Central memory CD4-positive, alpha-beta T cell (primary cell): Measurements from ENCODE around the gene COX10.
"Not testable (repeated sequence)": the region's sequence is repeated elsewhere in the genome, so short reads cannot be mapped to it uniquely, and the experiment has no call there.

ENCODE experiments used
- DNase-seq: peaks from one replicate; pipeline ENCODE4 v3.0.0; 2022
- total RNA-seq, 3 experiments: gene quantifications; one replicate each; lab custom pipeline; 2026; lab: John Stamatoyannopoulos, UW

The COX10 gene
- total RNA-seq: 20.6 to 27.2 (median 21.2) reads per million in 3 experiments

- peak; percentile 79 for DNase-seq
Measured at GRCh38 chr17:14069251-14070021, at the start of gene COX10. TSS of gene COX10 (plus strand) at chr17:14069504. CDS start at chr17:14069606, 102 bp downstream.

DNA sequence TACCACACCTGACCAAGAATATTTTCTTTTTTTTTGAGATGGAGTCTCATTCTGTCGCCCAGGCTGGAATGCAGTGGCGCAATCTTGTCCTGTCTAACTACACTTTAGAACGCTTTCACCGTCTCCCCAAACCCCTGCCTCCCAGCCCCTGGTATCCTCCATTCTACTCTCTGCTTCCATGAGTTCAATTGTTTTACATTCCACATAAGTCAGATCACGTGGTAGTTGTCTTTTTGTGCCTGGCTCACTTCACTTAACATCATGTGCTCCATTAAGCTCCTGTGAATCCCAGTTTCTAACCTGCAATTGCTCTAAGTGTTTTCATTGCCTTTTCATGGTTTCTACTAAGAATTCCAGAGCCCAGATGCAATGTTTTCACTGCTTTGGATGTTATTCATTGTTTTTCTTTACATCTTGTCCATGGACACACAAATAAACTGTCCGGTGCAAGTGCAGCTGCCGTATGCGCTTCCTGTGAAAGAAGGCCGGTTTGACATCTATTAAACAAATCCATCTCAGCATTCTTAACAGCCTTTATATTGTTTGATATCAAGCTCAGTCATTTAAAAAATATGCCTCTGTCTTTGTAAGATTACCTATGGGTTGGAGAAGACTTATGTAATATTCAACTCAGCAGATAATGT lies 47.5 kb upstream of the COX10 start:
- not testable (repeated sequence) for DNase-seq

DNA sequence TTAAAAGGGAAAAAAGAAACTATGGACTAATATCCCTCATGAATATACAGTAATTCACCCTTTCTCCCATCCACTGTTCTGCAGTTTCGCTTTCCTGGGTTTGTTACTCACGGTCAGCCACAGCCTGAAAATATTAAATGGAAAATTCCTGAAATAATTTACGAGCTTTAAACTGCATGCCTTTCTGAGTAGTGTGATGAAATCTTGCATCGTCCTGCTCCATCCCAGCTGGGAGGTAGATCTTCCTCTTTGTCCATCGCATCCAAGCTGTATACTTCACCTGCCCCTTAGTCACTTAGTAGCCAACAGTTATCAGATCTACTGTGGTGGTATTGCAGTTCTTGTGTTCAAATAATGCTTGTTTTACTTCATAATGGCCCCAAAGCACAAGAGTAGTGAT lies 39.5 kb upstream of the COX10 start:
- DNase-seq: not testable (repeated sequence)

DNA sequence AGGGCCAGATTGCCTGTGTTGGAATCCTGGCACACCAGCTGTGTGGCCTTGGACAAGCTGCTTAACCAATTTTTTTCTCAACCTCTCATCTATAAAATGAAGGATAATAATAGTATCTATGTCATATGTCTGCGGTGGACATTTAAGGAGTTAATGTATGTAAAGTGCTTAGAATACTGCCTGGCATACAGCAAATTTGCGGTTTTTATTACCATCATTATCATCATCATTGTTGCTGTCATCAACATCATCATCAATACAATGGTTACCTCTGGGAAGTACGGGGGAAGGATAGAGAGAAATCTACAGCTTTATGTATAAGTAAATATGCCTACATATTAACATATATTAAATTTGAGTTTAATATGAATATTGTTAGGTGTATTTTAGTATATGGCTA lies 37.1 kb upstream of the COX10 start:
- DNase-seq: no peak

DNA sequence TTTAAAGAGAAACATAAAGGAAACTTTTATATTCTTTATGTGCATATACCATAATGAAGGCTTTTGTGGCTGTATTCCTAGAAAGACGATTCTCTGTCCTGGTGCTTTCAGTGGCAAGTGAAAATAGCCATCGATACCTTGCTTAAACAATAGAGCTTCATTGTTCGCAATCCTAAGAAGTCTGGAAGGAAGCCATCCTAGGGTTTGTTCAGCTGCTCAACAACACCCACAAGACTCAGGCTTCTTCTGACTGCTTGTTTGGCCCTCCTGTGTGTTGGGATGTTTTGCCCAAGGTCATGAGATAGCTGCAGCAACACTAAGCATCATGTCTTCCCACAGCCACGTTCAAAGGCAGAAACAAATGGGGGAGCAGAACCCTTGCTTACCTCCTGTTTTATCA lies 36.1 kb upstream of the COX10 start:
- DNase-seq: no peak

DNA sequence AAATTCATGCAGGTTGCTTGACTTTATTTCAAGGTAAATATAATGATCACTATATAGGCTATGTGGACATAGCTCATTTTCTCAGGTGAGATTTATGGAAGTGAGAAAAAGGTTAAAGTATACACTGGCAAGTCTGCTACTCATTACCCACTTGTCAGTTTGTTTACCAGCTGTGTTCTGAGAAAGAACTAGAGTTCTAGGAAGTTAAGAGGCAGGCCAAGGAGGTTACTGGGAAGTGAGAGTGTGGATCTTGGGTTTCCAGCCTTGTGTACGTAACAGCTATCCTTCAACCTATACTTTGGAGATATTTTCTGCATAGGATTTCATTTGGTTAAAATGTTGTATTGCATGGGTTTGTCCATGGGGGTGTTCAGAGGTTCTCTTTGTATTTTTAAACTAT lies 31.9 kb upstream of the COX10 start:
- DNase-seq: no peak

- no peak for DNase-seq
Measured at GRCh38 chr17:14038206-14038605, 31.1 kb upstream of the COX10 start.

- DNase-seq: no peak
Measured at GRCh38 chr17:14042411-14042810, 26.9 kb upstream of the COX10 start.

- DNase-seq: no peak
Measured at GRCh38 chr17:14044702-14045101, 24.6 kb upstream of the COX10 start.

DNA sequence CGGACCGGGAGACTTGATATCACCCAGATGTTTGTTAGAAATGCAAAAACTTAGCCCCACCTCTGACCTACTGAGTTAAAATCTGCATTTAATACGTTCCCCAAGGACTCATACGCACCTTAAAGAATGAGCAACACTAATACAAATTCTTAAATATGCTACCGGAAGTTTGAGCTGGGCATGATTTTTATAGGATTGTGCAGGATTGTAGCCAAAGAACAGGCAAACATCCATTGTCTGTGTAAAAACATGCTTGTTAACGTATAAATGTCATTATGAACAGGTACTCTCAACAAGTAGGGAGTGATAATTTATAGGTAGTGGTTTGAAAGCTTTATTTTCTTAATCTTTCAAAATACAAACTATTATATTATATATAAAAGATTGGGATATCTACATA lies 22.3 kb upstream of the COX10 start:
- no peak for DNase-seq

GRCh38 chr17:14047591-14047990 lies 21.7 kb upstream of the COX10 start:
- no peak for DNase-seq

GRCh38 chr17:14048169-14048568 lies 21.1 kb upstream of the COX10 start:
- no peak for DNase-seq

DNA sequence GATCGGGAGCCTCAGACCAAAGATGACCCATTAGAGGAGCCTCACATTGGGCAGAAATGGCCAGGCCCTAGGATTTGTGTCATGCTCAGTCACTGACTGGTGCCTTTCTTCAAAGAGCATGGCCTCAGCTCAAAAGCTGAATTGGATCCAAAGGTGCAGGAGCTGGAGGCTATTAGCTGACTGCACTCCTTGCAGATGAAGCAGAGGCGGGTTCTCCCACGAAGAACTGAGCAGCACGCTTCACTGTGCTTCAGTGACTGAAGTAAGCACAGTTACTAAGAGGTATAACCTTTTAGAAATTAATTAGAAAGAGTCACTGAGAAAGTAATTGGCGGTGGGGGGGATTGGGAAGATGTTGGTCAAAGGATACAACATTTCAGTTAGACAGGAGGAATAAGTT lies 18.7 kb upstream of the COX10 start:
- no peak for DNase-seq

- DNase-seq: no peak
Measured at GRCh38 chr17:14051692-14052091, 17.6 kb upstream of the COX10 start.

DNA sequence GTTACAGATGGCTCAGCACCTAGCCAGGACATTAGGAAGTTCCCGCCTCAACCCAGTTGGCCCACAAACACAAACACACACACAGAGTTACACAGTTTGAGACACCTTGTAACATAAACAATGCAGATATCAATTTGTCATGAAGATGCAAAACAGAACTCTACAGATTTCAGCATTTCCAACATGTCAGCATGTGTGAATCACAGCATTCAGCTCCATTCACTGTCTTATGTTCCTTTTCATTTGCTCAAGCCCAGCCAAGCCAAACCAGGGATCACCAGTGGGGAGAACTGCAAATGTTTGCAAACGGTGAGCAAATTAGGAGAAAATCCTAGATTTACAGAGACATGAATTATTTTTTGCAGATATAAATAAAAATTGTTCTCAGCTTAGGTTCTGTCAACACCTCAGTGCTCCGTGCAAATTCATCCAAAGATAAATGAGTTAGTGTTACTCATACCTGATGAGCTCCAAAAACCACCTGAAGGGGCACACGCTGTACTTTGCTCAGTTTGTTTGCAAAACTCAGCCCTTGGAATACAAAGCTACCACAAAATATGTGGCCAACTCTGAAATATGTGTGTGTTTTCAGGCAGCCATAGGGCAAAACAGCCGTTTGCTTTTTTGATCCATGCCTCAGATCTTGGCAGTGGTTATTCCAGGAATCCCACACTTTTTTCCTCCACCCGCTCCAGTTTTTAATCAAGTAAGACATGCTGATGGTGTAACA lies 16.3 kb upstream of the COX10 start:
- DNase-seq: no peak

- DNase-seq: no peak
Measured at GRCh38 chr17:14057591-14057990, 11.7 kb upstream of the COX10 start.

DNA sequence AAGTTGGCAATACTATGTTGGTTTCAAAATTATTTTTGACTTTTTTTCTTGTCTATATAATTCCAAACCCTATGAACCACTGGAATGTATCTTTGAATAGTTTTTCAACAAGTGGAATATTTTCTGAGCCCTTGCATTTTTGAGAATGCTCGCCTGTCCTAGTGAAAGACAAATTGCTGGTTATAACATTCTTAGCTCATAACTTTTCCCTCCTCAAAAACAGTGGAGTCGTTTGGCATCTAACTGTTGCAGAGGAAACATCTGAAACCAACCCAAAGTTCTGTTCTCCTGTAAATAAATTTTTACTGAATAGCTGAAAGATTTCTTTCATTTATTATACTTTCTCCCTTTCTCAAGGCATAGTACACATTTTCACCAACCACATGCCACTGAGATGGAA lies 11.3 kb upstream of the COX10 start:
- DNase-seq: no peak

DNA sequence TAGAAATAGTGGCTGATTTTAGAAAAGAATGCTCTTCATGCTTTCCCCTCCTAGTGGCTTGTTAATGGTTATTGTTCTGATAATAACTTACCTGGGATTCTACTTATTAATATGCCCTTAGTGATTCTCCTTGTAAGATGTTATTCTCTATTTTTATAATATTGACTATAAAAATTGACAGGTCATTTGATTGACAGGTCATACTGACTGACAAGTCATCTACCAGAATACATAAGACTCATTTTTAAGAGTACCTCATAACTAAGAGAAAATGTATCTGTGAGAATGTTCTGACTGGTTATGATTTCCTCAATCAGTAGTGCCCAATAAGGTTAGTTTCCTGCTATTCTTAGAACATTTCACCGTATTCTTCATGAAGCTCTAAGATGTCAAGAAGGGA lies 8.6 kb upstream of the COX10 start:
- no peak for DNase-seq

DNA sequence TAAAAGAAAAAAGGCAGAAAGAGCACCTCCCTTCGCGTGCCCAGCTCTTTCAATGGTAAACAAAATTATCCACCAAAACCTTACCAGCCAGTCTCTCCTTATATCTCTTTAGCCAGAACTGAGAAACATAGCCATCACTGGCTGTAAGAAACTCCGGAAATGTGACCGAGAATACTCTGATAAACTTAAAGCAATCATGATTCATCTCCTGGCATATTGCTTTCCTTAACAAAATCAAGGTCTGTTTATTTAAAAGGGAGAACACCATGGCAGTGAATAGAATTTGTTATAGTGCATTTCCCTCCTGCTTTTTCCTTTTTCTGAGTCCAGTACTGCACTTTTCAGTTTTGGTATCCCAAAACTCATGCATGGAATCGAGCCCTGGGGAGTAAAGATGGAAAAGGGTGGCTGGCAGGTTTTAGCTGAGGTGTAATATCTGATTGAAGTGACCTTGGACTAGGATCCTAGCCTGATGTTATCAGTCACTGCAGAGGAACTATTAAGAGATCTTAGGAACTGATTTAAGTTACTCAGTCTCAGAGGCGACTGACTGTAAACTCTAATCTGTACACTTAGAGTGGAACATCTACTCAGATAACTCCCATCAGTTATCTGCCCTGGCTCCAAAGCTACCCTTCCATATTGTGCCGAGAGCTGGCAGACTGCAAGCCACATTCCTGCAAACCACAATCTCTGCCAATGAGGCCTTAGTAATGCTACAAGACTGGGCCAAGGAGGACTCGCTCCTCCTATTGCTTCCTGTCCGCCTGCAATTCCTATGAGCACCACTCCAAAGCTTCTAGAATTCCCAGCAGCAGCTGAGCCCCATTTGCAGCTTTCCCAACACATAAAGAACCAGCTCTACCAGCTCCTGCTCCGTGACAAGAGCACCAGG lies 7.4 kb upstream of the COX10 start:
- DNase-seq: no peak

DNA sequence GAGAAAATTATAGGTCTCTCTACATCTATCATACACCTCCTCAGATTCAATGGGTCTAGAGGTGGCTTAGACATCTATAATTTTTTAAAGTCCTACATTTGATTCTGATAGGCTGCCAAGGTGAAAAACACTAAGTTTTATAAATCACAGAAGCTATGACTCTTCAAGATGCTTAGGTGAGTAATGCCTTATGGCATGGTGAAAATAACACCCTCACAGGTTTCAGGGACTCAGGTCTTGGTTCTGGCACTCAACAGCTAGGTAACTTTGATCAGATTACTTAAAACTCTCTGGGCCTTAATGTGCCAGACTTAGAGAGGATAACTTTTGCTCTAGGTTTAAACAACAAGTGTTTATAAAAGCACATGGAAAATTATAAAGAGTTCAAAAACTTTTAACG lies 2.0 kb upstream of the COX10 start:
- DNase-seq: no peak

DNA sequence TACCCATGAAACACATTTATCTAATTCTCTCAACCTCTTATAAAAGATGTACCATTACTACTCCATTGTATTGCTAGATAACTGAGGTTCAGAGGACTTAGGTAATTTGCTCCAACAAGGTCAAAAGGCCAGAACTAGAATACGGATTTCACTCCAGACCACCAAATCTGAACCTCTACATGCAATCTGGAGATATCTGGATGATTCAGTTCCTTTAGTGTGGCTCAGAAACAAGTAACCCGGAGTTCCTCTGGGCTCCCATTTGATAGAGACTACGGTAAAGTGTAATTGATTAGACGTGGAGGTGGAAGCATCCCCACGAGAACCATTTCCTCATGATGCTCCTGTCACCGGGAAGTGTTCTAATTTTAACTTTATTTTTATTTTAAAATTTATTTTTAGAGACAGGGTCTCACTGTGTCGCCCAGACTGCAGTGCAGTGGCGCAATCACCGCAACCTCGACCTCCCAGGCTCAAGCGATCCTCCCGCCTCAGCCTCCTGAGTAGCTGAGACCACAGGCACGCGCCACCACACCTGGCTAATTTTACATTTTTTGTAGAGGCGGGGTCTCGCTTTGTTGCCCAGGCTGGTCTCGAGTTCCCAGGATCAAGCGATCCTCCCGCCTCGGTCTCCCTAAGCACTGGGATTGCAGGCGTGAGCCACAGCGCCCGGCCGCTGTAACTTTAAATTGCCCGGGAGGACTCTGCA lies 608 bp upstream of the COX10 start:
- DNase-seq: no peak

- DNase-seq: no peak
Measured at GRCh38 chr17:14070344-14070984, 1.2 kb downstream of the COX10 start.
